Endothelial cell of umbilical vein (primary cell): ENCODE results near the gene AIG1. TPM values are rescaled to one million over a fixed set of nuclear protein-coding genes. Genes with fewer than 3 reads are reported as not detected.

Source experiments
- BruUV-seq: library from RNA; stranded (reverse); fragments of 400-500 nt; replicated peaks from 2 replicates; lab custom pipeline; 2021; lab: Mats Ljungman, UMichigan
- CTCF ChIA-PET: fragments of 300-600, 350-600 bp; sonication (Branson Sonifier 250); formaldehyde crosslinking; loops from one replicate; lab custom pipeline; 2021; ENCODE audit warnings: antibody characterized with exemption, inconsistent platforms; lab: Charles Lee
- POLR2A ChIA-PET: fragments of 300-600, 350-600 bp; sonication (Branson Sonifier 250); formaldehyde crosslinking; loops from one replicate; lab custom pipeline; 2021; ENCODE audit warnings: antibody characterized with exemption, inconsistent platforms; lab: Charles Lee
- DNase-seq: peaks from one replicate; pipeline ENCODE4 v3.0.0-alpha.2; 2011; ENCODE audit warnings: low read depth, low spot score
- FAIRE-seq: peaks from 2 replicates; lab custom pipeline; 2011; peaks lifted over from hg19 to GRCh38; lab: Jason Lieb, UNC
- H2AFZ ChIP-seq: 2 replicates; pipeline ENCODE4 v1.6.0; 2012; ENCODE audit warnings: low read depth, low read length, control low read depth, inconsistent platforms
- H3K27ac ChIP-seq: 2 replicates; pipeline ENCODE4 v1.5.1; 2011; ENCODE audit warnings: low read depth, mild to moderate bottlenecking, control low read depth, low read length, moderate library complexity; ENCODE audit not compliant: insufficient read depth
- H3K27me3 ChIP-seq, 2 experiments: 2 replicates each; pipeline versions ENCODE4 v1.6.0 to v1.6.1; 2011; ENCODE audit warnings: low read length in 2 of 2, mixed read lengths in 1 of 2; ENCODE audit not compliant: control insufficient read depth in 2 of 2, insufficient read depth in 2 of 2
- H3K36me3 ChIP-seq, 2 experiments: 2 replicates in 1 of 2; 3 replicates in 1 of 2; pipeline ENCODE4 v1.5.1; 2011; ENCODE audit warnings: low read length in 2 of 2, mild to moderate bottlenecking in 1 of 2, moderate library complexity in 1 of 2; ENCODE audit not compliant: control insufficient read depth in 2 of 2, insufficient read depth in 2 of 2; ENCODE audit errors: extremely low read depth in 1 of 2
- H3K4me1 ChIP-seq: 3 replicates; pipeline ENCODE4 v1.5.1; 2011; ENCODE audit warnings: mild to moderate bottlenecking, low read length; ENCODE audit not compliant: control insufficient read depth, insufficient read depth; ENCODE audit errors: extremely low read depth
- H3K4me2 ChIP-seq: 2 replicates; pipeline ENCODE4 v1.6.1; 2011; ENCODE audit warnings: low read length, control low read depth, mixed read lengths; ENCODE audit not compliant: insufficient read depth
- H3K4me3 ChIP-seq, 3 experiments: fragments of 200-600 bp in 1 of 3; sonication (generic), shearing (Covaris generic) in 1 of 3; replicated peaks in 1 of 3; 2 replicates each; pipeline ENCODE4 v1.5.1; 2011 to 2016; ENCODE audit warnings: control low read depth in 3 of 3, low read length in 3 of 3, mild to moderate bottlenecking in 2 of 3, inconsistent platforms in 1 of 3, low read depth in 1 of 3, moderate library complexity in 1 of 3; ENCODE audit not compliant: insufficient read depth in 1 of 3
- H3K79me2 ChIP-seq: 2 replicates; pipeline ENCODE4 v1.6.0; 2012; ENCODE audit warnings: low read length, inconsistent platforms; ENCODE audit not compliant: control insufficient read depth, insufficient read depth
- H3K9ac ChIP-seq: replicated peaks from 2 replicates; pipeline ENCODE3; 2011; ENCODE audit warnings: low read length, control low read depth; ENCODE audit not compliant: insufficient read depth; ENCODE audit errors: extremely low read depth
- H3K9me1 ChIP-seq: replicated peaks from 3 replicates; pipeline ENCODE4 v1.6.0; 2011; ENCODE audit warnings: mild to moderate bottlenecking, low read length; ENCODE audit not compliant: control insufficient read depth, insufficient read depth; ENCODE audit errors: extremely low read depth
- H3K9me3 ChIP-seq: replicated peaks from 2 replicates; pipeline ENCODE4 v1.5.1; 2012; ENCODE audit warnings: low read length, inconsistent platforms; ENCODE audit not compliant: control insufficient read depth, insufficient read depth
- H4K20me1 ChIP-seq: replicated peaks from 2 replicates; pipeline ENCODE3; 2011; ENCODE audit warnings: mild to moderate bottlenecking, low read length; ENCODE audit not compliant: control insufficient read depth, insufficient read depth; ENCODE audit errors: extremely low read depth
- EZH2 ChIP-seq: IDR thresholded peaks from 2 replicates; pipeline ENCODE4 v1.6.1; 2012; ENCODE audit warnings: borderline replicate concordance, low read depth, mild to moderate bottlenecking, moderate library complexity, low read length, inconsistent platforms; ENCODE audit not compliant: severe bottlenecking
- FOS ChIP-seq: IDR thresholded peaks from 2 replicates; pipeline ENCODE4 v1.6.1; 2011; ENCODE audit warnings: mild to moderate bottlenecking, low read length, moderate library complexity, borderline replicate concordance; ENCODE audit not compliant: insufficient read depth
- GATA2 ChIP-seq: IDR thresholded peaks from 2 replicates; pipeline ENCODE4 v1.7.0; 2011; ENCODE audit warnings: low read depth, mild to moderate bottlenecking, moderate library complexity, mixed read lengths, low read length; ENCODE audit not compliant: insufficient read length, insufficient read depth
- JUN ChIP-seq: IDR thresholded peaks from 2 replicates; pipeline ENCODE4 v1.6.1; 2011; ENCODE audit warnings: borderline replicate concordance, low read depth; ENCODE audit not compliant: insufficient read length, insufficient read depth
- MYC ChIP-seq: IDR thresholded peaks from one replicate; pipeline ENCODE4 v1.6.1; 2011; ENCODE audit warnings: mild to moderate bottlenecking, low read depth, low read length
- POLR2A ChIP-seq: IDR thresholded peaks from 2 replicates; pipeline ENCODE4 v1.6.1; 2012; ENCODE audit warnings: low read depth, mild to moderate bottlenecking, control low read depth, low read length
- POLR2AphosphoS5 ChIP-seq: IDR thresholded peaks from 2 replicates; pipeline ENCODE4 v1.6.1; 2012; ENCODE audit warnings: low read depth, mild to moderate bottlenecking, control low read depth, low read length, moderate library complexity; ENCODE audit not compliant: insufficient read depth
- dilution Hi-C: fragments of 300-500 bp; cut with MboI; formaldehyde crosslinking; loops from one replicate; pipeline ENCODE4 v1.15.0; 2019; ENCODE audit warnings: low sequenced_read_pairs; ENCODE audit not compliant: extremely low pct_ligation_motif_present
- intact Hi-C: fragments of 100-400 bp; cut with micrococcal nuclease; formaldehyde crosslinking; loops from one replicate; pipeline ENCODE4 v1.10.0; 2022
- polyA plus RNA-seq, 4 experiments: library from polyadenylated mRNA; depleted of rRNA in 3 of 4; stranded (reverse) in 3 of 4; unstranded in 1 of 4; fragments of >200 nt; gene quantifications; 2 replicates each; pipeline versions ENCODE4 v1.2.1 to v1.2.3, GENCODE V29; 2011 to 2012; ENCODE audit warnings: missing spikeins in 1 of 4
- total RNA-seq: library from RNA; stranded (reverse); gene quantifications from 2 replicates; pipeline ENCODE4 v1.2.3, GENCODE V29; 2021
- TF ChIP-seq, protein P1 (sequence below): IDR thresholded peaks from 2 replicates; pipeline ENCODE4 v1.6.1; 2011; ENCODE audit not compliant: insufficient read depth, insufficient read length
- TF ChIP-seq, protein P2 (sequence below), 2 donors: IDR thresholded peaks; 1 replicate in 1 of 2; 2 replicates in 1 of 2; pipeline ENCODE4 v1.5.1; 2011; ENCODE audit warnings: low read length in 2 of 2, mild to moderate bottlenecking in 2 of 2, moderate library complexity in 2 of 2, control low read depth in 1 of 2, inconsistent platforms in 1 of 2, low read depth in 1 of 2; ENCODE audit not compliant: insufficient read depth in 1 of 2; ENCODE audit errors: extremely low read depth in 1 of 2

AIG1 gene
- total and polyA plus RNA-seq, 2 donors (not counting 3 experiments of a cell fraction or from before 2014, with no cell fraction given) = 17.7 to 22.7 TPM

DNA sequence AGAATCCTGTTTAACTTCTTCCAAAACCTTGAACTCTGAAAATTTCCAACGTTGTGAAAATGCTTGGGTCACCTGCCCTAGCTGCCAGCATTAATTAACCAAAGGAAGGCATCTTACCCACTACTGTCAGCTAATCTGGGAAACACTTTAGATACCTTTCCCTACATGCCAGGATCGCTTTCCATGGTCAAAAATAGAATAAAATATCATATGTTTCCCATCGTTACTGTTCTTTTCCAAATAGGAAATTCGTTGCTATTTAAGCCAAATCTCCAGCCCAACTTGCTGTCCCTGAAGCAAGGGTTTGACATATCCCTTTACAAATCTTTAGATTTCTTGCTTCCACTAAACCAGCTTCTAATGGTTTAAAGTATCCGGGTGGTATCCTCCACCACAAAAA is 157.5 kb downstream of the AIG1 start:
- Histone ChIP-seq H3K9ac (no peak overlapping the region), H3K27me3 (no peaks in the 10 kb centered on the region), H2AFZ (no peak overlapping the region), H3K9me3 (no peaks in the 10 kb centered on the region), H3K9me1 (no peaks in the 10 kb centered on the region), H3K4me1 (no peaks in the 10 kb centered on the region), H3K27ac (no peak overlapping the region), H3K4me2 (no peak overlapping the region), H3K4me3 (no peak overlapping the region), H3K79me2 (no peaks in the 10 kb centered on the region), H3K36me3 (no peaks in the 10 kb centered on the region), H4K20me1 (no peaks in the 10 kb centered on the region)
- TF ChIP-seq MYC (no peak), POLR2AphosphoS5 (no peak), EZH2 (no peak), JUN (no peak)
- FAIRE-seq (no peak), DNase-seq (no peak)
- dilution Hi-C loops (no loop called here), intact Hi-C loops (no loop called here)
- POLR2A ChIA-PET = no interaction called here
- CTCF ChIA-PET = interaction anchor here (0.6 kb wide), 1 partner anchor 250 kb away, joined by 3 read pairs; no protein-coding TSS in a partner anchor
- no TSS peak for BruUV-seq

DNA sequence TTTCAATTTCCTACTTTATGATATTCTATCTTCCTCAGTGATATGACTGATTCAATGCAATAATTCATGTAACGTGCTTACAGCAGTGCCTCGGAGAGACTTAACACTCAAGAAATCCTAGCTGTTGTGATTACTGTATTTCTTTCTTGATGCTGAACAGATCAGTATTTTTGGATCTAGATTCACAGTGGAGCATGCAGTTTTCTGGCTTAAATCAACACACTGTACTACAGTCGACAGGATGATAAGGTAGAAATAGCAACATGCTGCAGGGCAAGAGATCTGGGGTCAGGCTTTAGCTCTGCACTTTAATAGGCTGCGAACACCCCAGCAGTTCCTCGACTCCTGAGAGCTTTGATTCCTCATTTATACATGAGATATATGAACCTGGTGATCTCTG is 161.0 kb downstream of the AIG1 start:
- H3K9me3 ChIP-seq = no peaks in the 10 kb centered on the region
- H3K9ac ChIP-seq = no peak overlapping the region
- H4K20me1 ChIP-seq = no peaks in the 10 kb centered on the region
- BruUV-seq = no TSS peak
- TF ChIP-seq JUN = no peak
- TF ChIP-seq MYC = no peak
- TF ChIP-seq, protein P1, sequence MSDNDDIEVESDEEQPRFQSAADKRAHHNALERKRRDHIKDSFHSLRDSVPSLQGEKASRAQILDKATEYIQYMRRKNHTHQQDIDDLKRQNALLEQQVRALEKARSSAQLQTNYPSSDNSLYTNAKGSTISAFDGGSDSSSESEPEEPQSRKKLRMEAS = no peak
- no peak for TF ChIP-seq POLR2AphosphoS5
- no peak for TF ChIP-seq GATA2
- TF ChIP-seq EZH2 = no peak
- no peak for TF ChIP-seq POLR2A
- TF ChIP-seq, protein P2, sequence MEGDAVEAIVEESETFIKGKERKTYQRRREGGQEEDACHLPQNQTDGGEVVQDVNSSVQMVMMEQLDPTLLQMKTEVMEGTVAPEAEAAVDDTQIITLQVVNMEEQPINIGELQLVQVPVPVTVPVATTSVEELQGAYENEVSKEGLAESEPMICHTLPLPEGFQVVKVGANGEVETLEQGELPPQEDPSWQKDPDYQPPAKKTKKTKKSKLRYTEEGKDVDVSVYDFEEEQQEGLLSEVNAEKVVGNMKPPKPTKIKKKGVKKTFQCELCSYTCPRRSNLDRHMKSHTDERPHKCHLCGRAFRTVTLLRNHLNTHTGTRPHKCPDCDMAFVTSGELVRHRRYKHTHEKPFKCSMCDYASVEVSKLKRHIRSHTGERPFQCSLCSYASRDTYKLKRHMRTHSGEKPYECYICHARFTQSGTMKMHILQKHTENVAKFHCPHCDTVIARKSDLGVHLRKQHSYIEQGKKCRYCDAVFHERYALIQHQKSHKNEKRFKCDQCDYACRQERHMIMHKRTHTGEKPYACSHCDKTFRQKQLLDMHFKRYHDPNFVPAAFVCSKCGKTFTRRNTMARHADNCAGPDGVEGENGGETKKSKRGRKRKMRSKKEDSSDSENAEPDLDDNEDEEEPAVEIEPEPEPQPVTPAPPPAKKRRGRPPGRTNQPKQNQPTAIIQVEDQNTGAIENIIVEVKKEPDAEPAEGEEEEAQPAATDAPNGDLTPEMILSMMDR (IDR thresholded peaks at IDR 0.05; ENCODE audit: extremely low read depth in 1 of 2, insufficient read depth in 1 of 2, low read depth in 1 of 2, low read length in 2 of 2) = no peak
- no peak for TF ChIP-seq FOS
- FAIRE-seq (no peak), DNase-seq (no peak)
- no peaks in the 10 kb centered on the region for H3K9me1 ChIP-seq
- H2AFZ ChIP-seq = no peak overlapping the region
- H3K4me2 ChIP-seq = no peak overlapping the region
- ChIA-PET POLR2A (no interaction called here), CTCF (interaction anchor here (0.6 to 3.3 kb wide), 4 partner anchors 11 to 528 kb away, joined by 3 to 18 read pairs (median 4); no protein-coding TSS in a partner anchor)
- H3K4me1 ChIP-seq = peaks cover 10% of the 10 kb centered on the region
- no peaks in the 10 kb centered on the region for H3K36me3 ChIP-seq
- intact Hi-C loops (loop anchor here (5.0 kb wide), 1 partner anchor 106 kb away; no protein-coding TSS in a partner anchor), dilution Hi-C loops (no loop called here)
- no peaks in the 10 kb centered on the region for H3K79me2 ChIP-seq
- H3K27ac ChIP-seq = no peak overlapping the region
- no peak overlapping the region for H3K4me3 ChIP-seq
- H3K27me3 ChIP-seq = no peaks in the 10 kb centered on the region
